ENCODE measurements around the gene UBA7. TPM values are rescaled to one million over a fixed set of nuclear protein-coding genes. Genes with fewer than 3 reads are reported as not detected.

The UBA7 gene
- total and polyA plus RNA-seq, 2 of the 13 experiments (the other 11 are each of a cell fraction or from before 2014, with no cell fraction given), result 9.5 to 16.5 TPM

DNA sequence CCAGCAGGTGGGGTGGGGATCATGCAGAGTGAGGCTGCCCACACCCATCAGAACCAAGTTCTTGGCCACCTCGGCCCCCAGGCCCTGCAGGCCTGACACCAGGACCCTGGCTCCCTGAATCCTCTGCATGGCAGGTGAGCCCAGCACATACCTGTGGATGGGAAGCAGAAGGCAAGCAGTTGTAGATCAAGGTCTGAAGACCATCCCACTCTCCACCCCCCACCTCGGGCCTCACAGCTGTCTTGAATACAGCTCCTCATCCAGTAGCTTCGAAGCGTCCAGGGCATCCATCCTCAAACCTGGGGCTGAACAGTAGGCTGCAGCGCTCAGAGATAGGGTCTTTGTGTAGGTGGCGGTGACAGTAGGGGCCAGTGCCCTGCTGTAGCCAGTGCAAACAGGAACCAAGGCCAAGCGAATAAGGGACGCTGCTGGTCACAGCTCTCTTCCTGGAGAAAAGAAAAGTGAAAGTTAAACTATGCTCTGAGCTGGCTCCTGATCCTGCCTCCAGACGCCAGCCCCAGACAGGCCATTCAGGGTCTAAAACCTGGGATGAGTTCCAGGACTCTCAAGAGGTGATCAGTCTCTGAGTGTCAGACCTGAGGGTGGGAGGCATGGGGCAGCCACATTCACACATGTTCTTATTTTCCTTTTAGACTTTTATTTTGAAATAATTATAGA is at the start of gene UBA7 (continued):
- TF ChIP-seq, protein P1, sequence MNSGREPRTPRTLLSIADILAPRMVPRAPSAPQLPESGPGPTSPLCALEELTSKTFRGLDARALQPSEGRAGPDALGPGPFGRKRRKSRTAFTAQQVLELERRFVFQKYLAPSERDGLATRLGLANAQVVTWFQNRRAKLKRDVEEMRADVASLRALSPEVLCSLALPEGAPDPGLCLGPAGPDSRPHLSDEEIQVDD (CRISPR knock-in tag; IDR thresholded peaks at IDR 0.05; ENCODE audit: borderline replicate concordance), result no peak
- TF ChIP-seq, protein P2, sequence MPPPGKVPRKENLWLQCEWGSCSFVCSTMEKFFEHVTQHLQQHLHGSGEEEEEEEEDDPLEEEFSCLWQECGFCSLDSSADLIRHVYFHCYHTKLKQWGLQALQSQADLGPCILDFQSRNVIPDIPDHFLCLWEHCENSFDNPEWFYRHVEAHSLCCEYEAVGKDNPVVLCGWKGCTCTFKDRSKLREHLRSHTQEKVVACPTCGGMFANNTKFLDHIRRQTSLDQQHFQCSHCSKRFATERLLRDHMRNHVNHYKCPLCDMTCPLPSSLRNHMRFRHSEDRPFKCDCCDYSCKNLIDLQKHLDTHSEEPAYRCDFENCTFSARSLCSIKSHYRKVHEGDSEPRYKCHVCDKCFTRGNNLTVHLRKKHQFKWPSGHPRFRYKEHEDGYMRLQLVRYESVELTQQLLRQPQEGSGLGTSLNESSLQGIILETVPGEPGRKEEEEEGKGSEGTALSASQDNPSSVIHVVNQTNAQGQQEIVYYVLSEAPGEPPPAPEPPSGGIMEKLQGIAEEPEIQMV (CRISPR knock-in tag; IDR thresholded peaks at IDR 0.05; ENCODE audit: low read depth), result 0 out of 2 replicates have a peak, but pooled peaks have one; percentile 42
- TF ChIP-seq, protein P3, sequence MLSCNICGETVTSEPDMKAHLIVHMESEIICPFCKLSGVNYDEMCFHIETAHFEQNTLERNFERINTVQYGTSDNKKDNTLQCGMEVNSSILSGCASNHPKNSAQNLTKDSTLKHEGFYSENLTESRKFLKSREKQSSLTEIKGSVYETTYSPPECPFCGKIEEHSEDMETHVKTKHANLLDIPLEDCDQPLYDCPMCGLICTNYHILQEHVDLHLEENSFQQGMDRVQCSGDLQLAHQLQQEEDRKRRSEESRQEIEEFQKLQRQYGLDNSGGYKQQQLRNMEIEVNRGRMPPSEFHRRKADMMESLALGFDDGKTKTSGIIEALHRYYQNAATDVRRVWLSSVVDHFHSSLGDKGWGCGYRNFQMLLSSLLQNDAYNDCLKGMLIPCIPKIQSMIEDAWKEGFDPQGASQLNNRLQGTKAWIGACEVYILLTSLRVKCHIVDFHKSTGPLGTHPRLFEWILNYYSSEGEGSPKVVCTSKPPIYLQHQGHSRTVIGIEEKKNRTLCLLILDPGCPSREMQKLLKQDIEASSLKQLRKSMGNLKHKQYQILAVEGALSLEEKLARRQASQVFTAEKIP (CRISPR knock-in tag; IDR thresholded peaks at IDR 0.05; ENCODE audit: borderline replicate concordance), result no peak
- TF ChIP-seq ZNF263 (CRISPR knock-in tag; IDR thresholded peaks at IDR 0.05), result no peak
- no peak for TF ChIP-seq TBX3 (IDR thresholded peaks at IDR 0.05; ENCODE audit: borderline replicate concordance)
- no peak for TF ChIP-seq ATM (IDR thresholded peaks at IDR 0.05; ENCODE audit: borderline replicate concordance)
- no peak for TF ChIP-seq HNF4A (CRISPR knock-in tag; IDR thresholded peaks at IDR 0.05)
- TF ChIP-seq TCF7 (IDR thresholded peaks at IDR 0.05; ENCODE audit: low read depth), result no peak
- no peak for TF ChIP-seq ZNF747 (CRISPR knock-in tag; IDR thresholded peaks at IDR 0.05; ENCODE audit: borderline replicate concordance)
- TF ChIP-seq ZSCAN31 (CRISPR knock-in tag; IDR thresholded peaks at IDR 0.05; ENCODE audit: low read depth), result no peak
- no peak for TF ChIP-seq HMG20A (CRISPR knock-in tag; IDR thresholded peaks at IDR 0.05; ENCODE audit: borderline replicate concordance)
- TF ChIP-seq SP2 (CRISPR knock-in tag; IDR thresholded peaks at IDR 0.05), result no peak
- TF ChIP-seq JUND (CRISPR knock-in tag; IDR thresholded peaks at IDR 0.05), result no peak
- TF ChIP-seq ZNF839 (CRISPR knock-in tag; IDR thresholded peaks at IDR 0.05; ENCODE audit: borderline replicate concordance), result no peak
- TF ChIP-seq KDM6A (CRISPR knock-in tag; IDR thresholded peaks at IDR 0.05; ENCODE audit: low read depth), result no peak
- TF ChIP-seq NR2F2 (IDR thresholded peaks at IDR 0.05; ENCODE audit: borderline replicate concordance, low read depth), result no peak
- TF ChIP-seq ZNF10 (CRISPR knock-in tag; IDR thresholded peaks at IDR 0.05; ENCODE audit: borderline replicate concordance, low read depth), result no peak
- no peak for TF ChIP-seq NCOA1 (CRISPR knock-in tag; IDR thresholded peaks at IDR 0.05)
- no peak for TF ChIP-seq ZNF326 (CRISPR knock-in tag; IDR thresholded peaks at IDR 0.05; ENCODE audit: borderline replicate concordance)
- TF ChIP-seq, protein P4, sequence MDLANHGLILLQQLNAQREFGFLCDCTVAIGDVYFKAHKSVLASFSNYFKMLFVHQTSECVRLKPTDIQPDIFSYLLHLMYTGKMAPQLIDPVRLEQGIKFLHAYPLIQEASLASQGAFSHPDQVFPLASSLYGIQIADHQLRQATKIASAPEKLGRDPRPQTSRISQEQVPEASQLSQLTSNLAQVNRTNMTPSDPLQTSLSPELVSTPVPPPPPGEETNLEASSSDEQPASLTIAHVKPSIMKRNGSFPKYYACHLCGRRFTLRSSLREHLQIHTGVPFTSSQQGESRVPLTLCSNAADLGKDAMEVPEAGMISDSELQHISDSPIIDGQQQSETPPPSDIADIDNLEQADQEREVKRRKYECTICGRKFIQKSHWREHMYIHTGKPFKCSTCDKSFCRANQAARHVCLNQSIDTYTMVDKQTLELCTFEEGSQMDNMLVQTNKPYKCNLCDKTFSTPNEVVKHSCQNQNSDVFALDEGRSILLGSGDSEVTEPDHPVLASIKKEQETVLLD (CRISPR knock-in tag; IDR thresholded peaks at IDR 0.05; ENCODE audit: low read depth), result no peak
- TF ChIP-seq ZNF501 (CRISPR knock-in tag; IDR thresholded peaks at IDR 0.05), result peak; percentile 36; the same call in 1 of the 2 replicates
- TF ChIP-seq, protein P5, sequence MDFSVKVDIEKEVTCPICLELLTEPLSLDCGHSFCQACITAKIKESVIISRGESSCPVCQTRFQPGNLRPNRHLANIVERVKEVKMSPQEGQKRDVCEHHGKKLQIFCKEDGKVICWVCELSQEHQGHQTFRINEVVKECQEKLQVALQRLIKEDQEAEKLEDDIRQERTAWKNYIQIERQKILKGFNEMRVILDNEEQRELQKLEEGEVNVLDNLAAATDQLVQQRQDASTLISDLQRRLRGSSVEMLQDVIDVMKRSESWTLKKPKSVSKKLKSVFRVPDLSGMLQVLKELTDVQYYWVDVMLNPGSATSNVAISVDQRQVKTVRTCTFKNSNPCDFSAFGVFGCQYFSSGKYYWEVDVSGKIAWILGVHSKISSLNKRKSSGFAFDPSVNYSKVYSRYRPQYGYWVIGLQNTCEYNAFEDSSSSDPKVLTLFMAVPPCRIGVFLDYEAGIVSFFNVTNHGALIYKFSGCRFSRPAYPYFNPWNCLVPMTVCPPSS (IDR thresholded peaks at IDR 0.05), result no peak
- peak; percentile 90 for TF ChIP-seq KAT8 (CRISPR knock-in tag; IDR thresholded peaks at IDR 0.05)
- TF ChIP-seq HES4 (CRISPR knock-in tag; IDR thresholded peaks at IDR 0.05; ENCODE audit: borderline replicate concordance), result peak; percentile 10; the same call in 1 of the 2 replicates
- TF ChIP-seq KDM2A (CRISPR knock-in tag; IDR thresholded peaks at IDR 0.05; ENCODE audit: borderline replicate concordance, low read depth), result 0 out of 2 replicates have a peak, but pooled peaks have one; percentile 29

Measured in HepG2 (cell line).